GM04504 (cell line): ENCODE data around the gene SCP2D1.

ENCODE experiments used
- DNase-seq: peaks from one replicate; pipeline ENCODE4 v3.0.0-alpha.2; 2012; ENCODE audit warnings: low read depth

The SCP2D1 gene

GRCh38 chr20:18815194-18815942 lies 1.8 kb downstream of the SCP2D1 start:
- no peak for DNase-seq

- no peak for DNase-seq
Measured at GRCh38 chr20:18822832-18823231, 9.2 kb downstream of the SCP2D1 start.

DNA sequence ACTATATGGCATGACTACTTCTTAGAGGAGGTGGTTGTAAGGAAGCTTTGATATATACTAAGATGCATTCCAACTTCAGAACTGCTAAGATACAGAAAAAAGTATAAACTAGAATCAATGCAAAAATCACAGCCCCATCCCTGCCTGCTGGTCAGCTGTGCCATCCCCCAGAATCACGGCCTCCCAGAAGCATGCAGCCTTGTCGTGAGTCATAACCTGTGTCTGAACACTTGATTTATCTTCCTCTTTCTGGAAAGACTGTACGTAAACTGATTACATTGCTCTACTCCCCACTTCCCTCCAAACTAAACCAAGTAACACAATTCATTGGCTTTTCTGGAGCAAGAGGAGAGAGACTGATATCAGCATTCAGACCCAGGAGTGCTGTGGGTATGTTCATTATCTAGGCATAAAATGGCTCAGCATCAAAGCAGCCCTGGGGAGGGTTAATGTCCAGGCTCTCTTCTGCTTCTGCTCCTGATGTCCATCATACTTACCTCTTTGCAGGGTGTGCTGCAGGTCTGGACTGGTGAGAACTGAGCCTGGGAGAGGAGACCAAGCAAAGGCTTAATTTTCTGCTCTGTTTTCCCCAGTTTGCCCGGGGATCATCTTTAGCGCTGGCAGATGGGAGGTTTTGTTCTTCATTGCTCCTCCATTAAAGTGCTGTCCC lies 18.4 kb downstream of the SCP2D1 start:
- DNase-seq: no peak

- no peak for DNase-seq
Measured at GRCh38 chr20:18832546-18833200, 19.1 kb downstream of the SCP2D1 start.

DNA sequence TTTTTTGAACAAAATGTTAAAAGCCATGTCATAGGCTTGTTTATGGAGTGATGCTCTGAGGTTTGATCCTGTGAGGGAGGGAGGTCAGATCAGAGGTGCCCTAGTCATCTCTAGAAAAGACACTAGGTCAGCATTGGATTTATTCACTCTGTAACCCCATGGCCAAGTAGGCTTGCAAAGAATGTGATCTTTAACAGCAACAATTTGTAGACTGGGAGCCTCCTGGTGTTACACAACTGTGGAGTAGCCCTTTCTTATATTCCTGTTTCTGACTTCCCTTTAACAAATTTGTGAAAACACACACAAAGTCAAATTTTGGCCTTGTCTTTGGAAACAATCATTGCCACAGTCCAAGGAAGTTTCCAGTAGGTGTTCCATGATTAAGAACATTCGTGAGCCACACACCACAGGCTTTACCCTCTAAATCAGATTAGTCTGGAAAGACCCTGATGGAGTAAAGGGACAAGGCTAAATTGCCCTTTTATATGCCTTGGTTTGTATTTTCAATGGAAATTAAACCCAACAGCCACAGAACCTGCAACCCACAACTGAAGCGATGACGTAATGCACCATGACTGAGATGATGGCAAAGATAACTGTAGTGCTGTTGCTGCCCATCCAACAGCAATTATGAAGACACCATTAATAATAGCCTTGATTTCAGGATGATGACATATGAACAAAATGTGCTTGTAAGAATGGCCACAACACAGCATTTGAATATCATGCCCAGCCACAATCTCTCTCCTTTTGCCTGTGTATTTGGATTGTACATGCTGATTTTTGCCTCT lies 22.1 kb downstream of the SCP2D1 start:
- no peak for DNase-seq

DNA sequence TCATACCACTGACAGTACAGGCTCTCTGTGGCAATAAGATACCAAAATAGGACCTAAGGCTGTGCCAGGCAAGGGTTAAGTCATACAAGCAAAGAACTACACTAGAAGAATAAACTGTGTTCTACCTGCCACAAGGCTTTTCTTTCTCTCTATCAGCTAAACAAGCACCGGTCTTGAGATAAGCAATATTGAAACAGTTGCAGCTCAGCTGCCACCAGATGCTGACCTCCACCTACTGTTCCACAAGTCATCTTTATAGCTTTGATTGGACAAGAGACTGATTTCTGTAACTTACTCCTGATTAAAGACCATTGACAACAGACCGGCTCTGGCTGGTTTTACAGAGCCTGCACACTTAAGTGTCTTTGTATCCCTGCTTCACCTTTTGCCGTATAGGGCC lies 24.1 kb downstream of the SCP2D1 start:
- DNase-seq: no peak

- DNase-seq: no peak
Measured at GRCh38 chr20:18839507-18840247, 26.1 kb downstream of the SCP2D1 start.

DNA sequence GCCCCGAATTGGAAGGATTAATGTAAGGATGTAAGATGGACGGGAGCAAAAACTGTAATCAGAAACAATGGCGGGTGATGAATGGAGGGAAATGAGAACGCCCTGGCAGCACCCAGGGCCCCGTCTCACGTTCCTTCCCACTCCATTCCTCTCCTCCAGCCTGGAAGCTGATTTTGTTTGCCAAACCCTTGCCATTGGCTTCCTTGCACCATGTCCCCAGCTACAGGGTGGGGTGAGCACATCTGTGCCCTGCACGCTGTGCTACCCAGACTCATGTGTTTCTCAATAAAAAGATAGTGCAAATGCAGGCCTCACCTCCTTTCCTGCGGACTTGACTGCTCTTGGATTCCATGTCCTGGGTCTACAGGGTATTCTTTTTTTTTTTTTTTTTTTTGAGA lies 26.7 kb downstream of the SCP2D1 start:
- no peak for DNase-seq

DNA sequence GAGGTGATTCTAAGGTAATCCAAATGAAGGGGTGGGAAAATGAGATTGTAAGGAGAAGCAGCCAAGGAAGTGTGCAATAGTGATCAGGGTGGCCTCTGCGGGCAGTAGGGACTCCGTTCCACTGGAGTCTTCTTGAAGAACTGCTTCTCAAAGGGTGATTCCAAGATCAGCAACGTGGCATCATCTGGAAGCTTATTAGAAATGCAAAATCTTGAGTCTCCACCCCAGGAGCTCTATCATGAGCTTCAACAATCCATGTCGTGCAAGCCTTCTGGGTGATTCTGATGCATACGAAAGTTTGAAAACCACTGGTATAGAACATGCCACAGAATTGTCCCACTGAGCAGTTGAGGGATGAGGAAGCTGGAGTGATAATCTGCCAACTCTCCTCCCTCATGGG lies 31.4 kb downstream of the SCP2D1 start:
- no peak for DNase-seq

- DNase-seq: no peak
Measured at GRCh38 chr20:18847226-18847755, 33.7 kb downstream of the SCP2D1 start.

- DNase-seq: no peak
Measured at GRCh38 chr20:18849131-18849530, 35.5 kb downstream of the SCP2D1 start.

GRCh38 chr20:18851629-18852028 lies 38.0 kb downstream of the SCP2D1 start:
- DNase-seq: no peak

DNA sequence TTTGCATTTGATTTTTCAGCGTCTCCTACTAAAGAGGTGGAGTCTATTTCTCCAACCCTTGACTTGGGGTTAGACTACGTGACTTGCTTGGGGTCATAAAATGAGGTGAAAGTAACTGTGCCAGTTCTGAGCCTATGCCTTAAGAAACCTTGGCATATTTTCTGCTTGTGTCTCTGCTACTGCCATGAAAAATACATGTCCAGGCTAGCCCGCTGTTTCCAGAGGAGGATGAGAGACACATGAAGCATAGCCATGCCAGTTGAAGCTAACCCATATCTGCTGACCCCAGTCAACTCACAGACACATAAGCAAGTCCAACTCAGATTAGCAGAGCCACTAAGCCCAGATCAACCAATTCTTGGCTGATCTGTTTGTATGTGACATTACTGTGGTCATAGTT lies 38.7 kb downstream of the SCP2D1 start:
- DNase-seq: no peak

GRCh38 chr20:18853216-18853615 lies 39.6 kb downstream of the SCP2D1 start:
- DNase-seq: no peak

- DNase-seq: no peak
Measured at GRCh38 chr20:18853946-18854646, 40.5 kb downstream of the SCP2D1 start.

GRCh38 chr20:18855882-18856281 lies 42.3 kb downstream of the SCP2D1 start:
- DNase-seq: no peak

DNA sequence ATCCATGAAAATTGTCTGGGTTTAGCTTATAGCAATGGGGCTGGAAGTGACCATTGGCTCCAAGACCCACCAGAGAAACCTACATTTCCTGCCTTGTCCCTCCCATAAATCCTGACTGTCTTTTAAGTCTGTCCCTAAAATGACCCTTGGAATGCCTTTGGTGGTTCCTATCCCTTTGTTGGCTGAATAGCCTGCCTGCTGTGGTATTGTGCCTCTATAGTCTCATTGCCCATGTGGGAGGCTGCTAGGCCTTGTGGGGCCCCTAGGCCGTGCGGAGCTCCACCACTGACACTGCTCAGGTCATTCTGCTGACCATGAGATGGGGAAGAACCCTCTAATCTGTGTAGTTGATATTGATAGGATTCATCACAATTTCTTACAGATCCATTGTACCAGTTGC lies 43.3 kb downstream of the SCP2D1 start:
- DNase-seq: no peak

- peak; percentile 6 for DNase-seq
Measured at GRCh38 chr20:18857640-18858039, 44.1 kb downstream of the SCP2D1 start.

GRCh38 chr20:18858816-18859215 lies 45.2 kb downstream of the SCP2D1 start:
- DNase-seq: no peak
